GM18873 (cell line): ENCODE data around the gene AGPAT3.

Source experiments
- ATAC-seq: cut with Tn5 transposase; IDR thresholded peaks from one replicate; pipeline ENCODE4 v1.9.1; 2021; ENCODE audit warnings: mild to moderate bottlenecking, moderate library complexity, moderate number of reproducible peaks; ENCODE audit not compliant: unreplicated experiment, low FRiP score

Gene AGPAT3

DNA sequence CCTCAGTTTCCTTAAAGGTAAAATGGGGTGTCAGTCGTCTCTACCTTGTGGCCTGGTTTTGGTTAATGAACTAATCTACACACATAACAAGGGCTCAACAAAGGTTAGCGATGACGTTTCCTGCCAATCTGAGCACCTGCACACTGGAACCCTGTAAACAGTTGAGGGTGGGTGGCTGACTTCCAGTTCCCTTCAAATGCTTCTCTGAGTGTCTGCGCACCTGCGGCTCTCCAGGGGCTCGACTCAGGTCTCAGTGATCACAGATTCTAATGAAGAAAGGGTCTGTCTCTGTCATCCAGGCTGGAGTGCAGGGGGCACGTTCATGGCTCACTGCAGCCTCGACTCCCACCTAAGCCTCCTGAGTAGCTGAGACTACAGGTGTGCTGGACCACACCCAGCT is 3.3 kb upstream of the AGPAT3 start:
- no peak for ATAC-seq

DNA sequence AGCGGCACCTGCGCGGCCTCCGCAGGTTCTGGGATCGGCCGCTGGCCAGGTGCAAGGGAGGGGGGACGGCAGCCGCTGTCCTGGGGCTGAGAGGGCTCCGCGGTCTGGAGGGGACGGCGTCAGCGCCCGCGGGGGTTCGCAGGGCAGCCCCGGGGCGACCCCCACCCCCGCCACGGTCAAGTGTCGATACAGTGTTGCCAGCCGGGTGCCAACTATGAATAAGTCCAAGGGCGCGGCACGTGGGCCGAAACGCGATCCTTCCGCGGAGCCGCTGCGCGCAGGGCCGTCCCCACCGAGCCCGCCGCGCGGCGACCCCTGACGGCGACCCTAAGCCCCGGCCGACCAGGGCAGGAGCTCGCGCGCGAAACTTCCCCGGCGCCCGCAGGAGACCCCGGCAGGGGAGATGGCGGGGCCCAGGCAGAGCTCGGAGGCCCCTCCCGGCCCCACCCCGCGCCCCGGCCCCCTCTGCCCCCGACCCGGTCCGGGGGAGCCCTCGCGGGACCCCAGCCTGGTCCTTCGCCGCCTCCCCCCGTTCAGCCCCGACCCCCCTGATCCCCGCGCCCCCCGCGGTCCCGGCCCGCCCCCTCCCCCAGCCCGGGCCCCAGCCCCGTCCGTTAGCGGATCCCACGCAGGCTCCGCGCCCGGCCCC is 586 bp upstream of the AGPAT3 start:
- ATAC-seq, result no peak

DNA sequence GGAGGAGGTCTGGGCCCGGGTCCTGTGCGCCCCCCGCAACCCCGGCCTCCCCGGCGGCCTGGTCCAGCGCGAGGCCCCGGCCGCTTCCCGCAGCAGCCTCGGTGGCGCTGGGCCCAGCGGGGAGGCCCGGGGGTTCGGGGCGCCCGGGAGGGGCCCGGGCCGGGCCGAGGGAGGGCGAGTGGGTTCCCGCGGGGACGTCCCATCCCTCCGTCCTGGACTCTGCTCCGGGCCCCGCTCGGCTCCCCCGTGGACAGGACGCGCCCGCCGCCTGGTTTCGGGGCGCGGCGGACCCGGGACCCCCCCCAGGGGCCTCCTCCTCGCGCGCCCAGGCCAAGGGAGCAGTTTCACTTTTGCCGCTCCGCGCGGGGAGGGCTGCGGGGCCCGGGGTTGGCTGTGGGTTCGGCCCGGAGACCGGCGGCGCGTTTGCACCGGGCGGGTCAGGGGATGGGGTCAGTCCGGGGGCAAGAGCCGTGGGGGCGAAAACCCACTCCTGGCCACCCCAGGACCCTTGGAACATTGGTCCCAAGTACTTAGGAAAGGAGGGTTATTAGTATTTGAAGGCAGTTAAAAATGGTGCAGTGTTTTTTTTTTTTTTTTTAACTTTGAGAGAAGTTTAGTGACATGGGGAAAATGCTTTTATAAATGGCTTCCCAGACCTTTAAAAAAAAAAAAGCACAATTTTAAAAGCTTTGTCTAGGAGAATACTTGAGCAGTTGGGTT is 677 bp downstream of the AGPAT3 start:
- ATAC-seq, result no peak

DNA sequence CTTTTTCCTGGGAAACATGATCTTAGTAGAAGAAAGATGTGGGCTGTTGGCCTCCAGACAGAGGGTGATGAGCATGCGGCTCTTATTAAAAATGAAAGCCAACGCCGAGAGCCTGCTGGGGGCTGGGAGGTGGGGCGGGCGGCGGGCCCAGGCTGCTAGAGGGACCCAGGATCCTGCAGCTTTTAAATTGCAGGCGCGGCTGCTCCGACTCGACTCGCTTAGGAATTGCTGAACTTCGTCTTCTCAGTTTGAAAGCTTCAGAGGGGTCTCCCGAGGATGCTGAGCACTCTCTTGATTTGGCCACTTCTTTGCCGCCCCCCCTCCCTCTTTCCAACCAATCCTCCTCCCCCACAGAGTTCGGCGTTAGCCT is 1.2 kb downstream of the AGPAT3 start:
- ATAC-seq, result no peak

DNA sequence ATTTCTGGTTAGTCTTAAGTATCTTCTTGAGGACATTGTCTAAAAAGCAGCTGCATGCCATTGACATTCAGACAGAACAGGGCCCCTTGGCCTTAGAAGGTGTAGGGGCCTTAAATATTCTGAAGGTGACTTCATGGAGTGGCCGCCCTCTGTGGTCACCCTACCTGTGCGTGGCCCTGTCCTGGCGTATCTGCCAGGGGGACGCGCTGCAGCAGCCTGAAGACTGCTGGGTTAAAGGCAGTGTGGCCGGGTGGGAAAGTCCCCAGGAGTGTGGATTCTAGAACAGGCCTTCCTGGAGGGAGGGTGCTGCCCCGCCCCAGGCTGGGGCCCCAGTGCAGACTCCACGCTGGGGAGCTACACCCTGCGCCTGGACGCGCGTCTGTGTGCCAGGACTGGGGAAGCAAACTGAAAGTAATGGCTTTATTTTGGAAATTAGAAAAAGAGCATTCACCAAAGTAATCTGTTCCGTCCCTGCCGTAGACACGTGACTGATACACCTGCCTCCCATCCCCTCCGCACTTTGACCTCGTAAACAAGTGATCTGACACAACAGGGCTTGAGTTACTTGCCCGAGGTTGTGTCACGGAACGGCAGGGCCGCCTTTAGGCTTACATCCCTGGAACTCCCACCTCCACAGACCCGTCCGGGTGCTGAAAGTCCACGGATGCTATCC is 1.8 kb downstream of the AGPAT3 start:
- ATAC-seq, result no peak

DNA sequence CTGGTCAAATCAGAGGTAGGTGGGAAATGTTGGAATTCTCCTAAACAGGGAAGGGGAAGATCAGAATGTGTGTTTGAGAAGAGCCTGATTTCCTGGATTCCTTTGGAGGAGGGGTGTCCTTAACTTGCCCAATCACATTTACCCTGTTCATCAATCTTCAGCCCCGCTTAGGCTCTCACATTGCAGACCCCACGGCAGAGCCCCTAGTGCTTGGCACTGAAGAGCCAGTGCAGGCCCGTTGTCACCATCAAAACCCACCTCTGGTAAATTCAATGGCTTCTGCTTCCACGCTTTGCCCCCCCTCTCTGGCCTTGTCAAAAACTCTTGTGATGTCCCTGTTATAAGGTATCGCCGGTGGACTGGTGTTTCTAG is 2.3 kb downstream of the AGPAT3 start:
- no peak for ATAC-seq

DNA sequence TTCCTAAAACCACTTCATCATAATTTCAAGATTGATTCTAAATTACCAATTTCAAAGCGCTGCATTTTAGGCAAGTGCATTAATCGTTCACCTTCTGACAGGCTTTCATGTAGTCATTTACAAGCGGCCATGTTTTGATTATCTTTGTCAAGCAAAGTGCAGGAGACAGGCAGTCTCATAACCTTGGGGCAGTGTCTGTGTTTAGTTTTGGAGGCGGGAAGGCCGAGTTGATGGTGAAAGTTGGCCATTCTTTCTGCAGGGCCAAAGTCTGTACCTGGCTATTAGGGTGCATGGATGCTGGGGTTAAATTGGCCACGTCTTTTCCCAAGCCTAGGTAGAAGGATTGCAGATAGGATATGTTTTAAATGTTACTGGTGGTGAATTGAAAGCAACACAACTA is 2.9 kb downstream of the AGPAT3 start:
- ATAC-seq, result no peak

DNA sequence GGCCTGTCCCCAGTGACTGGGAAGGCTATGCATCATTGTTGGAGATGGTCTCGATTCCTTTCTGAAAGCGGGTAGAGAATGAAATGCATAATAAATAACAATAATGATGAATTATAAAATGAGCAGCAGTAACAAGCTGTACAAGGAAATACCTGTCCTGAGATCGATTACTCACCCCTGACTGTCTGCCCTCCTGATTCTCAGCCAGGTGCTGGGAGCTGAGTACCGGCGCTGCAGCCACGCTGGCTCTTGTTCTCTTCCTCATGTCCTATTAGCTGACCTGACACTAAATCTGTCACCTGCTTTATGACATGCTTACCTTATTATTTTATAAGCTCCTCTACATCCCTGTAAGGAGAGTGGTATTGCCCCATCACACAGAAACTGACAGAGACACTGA is 3.4 kb downstream of the AGPAT3 start:
- ATAC-seq, result no peak

DNA sequence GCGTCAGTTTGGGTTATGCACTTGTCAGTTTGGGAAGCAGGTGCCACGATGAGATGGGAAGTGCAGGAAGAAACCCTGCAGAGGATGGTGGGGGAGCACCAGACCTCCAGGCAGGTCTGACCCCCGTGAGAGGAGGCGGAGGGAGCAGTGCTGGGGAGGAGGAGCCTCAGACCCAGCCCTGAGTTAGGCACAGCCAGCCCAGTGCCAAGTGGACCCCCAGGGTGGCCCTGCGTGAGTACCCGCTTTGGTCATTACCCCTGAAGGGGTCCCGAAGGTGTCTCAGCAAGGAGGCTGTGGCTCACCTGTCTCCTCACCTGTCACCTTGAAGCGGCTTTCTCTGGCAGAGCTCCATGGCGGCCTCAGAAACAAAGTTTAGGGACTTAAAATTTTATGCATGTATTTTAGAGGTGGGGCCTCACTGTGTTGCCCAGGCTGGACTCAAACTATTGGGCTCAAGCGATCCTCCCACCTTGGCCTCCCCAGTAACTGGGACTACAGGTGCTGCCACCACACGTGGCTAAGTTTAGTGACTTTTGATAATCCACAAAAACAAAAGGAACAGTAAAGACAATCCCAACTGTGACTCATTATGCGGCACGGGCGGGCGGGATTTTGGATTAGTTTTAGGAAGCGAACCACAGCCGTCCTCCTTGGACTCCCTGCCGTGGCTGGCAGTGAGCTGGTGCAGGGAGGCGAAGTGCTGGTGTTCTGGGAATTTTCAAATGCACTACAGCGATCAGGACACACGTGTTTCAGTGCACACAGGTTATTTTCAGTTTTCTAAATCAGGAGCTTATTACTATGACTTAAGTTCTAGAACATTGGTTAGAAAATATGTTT is 4.7 kb downstream of the AGPAT3 start:
- ATAC-seq, result no peak

DNA sequence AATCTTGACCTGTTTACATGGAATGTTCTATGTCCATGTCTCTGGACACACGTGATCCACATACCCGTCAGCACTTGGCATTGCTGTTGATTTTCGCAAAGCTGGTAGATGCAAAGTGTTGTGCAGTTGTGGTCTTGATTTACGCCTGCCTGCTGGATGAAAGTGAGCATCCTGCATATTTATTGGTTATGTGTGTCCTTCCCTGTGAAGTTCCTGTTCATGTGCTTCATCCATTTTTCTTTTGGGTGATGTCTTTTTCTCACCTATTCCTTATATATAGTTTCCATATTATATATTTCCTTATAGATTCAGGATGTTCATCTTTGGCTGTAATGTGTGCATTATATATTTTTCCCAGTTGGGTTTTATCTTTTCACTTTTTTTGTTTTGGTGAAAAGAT is 6.5 kb downstream of the AGPAT3 start:
- no peak for ATAC-seq

DNA sequence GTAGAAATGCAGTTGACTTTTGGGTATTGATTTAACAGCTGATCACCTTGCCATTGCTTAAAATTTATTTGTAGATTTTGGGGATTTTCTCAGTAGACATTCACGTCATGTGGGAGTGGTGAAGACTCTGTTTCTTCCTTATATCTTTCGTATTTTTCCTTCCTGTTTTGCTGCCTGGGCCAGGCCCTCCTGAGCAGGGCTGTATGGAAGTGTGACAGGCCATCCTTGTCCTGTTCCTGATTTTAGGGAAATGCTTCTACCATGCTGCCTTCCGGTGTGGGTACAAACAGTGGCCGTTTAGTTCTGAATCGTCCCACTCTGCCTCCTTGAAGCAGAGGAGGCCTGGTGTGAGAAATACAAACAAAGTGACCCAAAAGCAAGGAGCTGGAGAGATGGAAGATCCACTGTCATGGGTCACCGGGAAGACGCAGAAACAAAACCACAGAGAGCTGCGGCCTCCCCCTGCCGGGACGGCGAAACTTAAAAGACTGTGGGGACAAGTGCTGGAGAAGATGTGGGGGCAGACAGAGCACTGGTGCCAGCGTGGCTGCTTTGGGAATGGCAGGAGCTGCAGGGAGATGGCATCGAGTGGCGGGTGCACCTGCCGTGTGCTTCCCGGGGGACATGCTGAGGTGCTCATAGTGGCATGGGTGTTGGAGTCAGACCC is 7.6 kb downstream of the AGPAT3 start:
- ATAC-seq, result no peak

DNA sequence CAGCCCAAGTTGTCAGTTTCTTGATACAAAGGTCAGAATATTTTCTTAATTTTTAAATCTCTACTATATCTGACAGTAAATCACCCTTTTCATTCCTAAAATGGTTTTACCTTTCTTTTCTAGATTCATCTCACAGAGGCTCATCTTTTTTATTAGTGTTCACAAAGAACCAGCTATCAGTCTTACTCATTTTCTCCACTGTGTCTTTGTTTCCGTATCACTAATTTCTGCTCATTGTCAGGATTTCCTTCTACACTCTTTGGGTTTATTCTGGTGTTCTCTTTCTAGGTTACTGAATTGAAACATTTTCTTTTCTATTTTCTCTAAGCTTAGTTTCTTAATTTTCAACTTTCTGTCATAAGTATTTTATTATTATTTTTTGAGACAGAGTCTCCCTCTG is 8.7 kb downstream of the AGPAT3 start:
- no peak for ATAC-seq

DNA sequence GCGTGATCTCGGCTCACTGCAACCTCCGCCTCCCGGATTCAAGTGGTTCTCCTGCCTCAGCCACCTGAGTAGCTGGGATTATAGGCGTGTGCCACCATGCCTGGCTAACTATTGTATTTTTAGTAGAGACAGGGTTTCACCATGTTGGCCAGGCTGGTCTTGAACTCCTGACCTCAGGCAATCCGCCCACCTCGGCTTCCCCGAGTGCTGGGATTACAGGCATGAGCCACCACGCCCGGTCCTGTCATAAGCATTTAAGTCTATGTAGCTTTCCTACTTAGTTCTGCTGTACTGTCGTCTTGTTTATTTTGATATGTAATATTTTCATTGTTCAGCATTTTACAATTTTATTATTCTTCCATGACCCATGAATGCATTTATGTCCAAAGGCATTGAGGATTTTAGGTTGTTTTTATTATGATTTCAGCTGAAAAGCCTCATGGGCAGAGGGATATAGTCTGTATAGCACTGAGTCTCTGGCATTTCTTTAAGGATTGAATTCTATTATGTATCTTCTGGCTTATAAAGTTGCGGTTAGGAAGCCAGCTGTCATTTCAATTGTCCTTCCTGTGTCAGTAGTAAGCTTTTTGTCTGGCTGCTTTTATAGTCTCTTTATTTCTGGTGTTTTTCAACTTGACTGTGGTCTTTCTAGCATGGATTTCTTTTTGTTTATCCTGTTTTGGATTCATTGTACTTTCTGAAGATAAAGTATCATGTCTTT is 9.2 kb downstream of the AGPAT3 start:
- ATAC-seq, result no peak

DNA sequence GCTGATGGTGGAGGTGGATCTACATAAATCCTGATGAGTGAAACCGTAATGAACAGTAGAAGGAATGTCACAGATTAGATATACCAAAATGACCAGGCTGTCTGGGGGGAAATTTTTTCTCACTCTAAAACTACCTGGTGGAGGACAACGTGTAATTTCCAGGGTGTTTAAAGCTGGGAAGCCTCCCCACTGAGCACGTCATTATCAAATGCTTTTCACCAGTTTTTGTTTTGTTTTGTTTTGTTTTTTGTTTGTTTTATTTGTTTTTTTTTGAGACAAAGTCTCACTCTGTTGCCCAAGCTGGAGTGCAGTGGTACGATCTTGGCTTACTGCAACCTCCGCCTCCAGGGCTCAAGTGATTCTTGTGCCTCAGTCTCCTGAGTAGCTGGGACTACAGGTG is 11.6 kb downstream of the AGPAT3 start:
- no peak for ATAC-seq

DNA sequence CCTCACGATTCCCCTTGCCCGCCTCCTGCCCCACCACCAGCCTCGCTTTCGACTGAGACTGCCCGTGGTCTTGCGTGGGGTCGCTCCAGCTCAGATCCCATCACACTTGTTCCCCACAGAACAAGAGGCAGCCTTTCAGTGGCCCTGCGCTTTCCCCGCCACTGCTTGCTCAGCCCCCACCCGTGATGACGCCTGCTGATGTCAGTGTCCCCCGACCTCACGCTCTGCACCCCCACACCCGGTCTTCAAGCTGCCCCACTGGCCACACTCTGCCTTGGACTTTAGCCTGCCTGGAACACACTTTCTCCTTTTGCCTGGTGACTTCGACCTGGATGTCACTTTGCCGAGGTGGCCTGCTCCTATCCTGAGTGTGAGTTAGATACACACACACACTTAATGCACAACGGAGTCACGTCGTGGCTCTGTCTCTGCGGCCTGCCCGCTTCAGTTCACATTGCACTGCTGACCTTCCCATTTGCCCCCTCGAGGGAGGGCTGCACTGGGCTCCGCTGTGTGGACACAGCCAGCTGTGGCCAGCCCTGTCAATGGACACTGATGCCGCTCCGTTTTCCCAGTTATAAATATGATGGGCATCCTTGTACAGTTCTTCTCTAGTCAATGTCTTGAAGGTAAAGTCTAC is 13.0 kb downstream of the AGPAT3 start:
- no peak for ATAC-seq

DNA sequence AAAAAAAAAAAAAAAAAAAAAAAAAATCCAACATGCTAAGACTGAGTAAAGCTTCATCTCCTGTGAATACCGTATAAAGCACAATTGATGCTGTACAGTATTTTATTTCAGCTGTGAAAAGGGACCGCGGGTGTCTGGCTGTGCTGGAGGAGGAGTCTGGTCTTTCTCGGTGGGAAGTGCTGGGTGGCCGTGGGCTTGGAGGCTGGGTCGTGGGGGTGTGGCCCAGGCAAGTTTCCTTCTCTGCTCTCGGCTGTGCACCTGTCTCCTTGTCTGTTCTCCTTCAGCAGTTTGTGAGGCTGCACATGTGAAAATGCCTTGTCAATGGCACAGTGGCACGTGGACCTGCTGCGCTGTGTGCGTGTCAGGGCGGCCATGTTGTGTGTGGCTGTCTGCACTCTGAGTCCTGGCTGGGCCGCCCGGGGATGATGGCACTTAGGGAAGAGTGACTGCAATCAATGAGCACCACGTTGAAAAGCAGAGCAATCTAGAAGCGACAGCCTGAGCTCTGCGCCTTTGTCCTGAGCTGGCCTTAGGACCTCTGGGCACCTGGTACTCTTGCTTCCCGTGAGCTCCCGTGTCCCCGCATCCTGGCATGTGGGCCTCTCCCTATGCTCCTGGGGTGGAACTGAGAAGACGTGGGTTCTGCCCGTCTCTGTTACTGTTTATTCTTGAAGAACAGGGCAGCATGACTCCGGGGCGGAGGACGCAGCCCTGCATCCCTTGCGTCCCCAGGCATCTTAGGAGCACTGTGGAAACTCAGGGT is 14.5 kb downstream of the AGPAT3 start:
- no peak for ATAC-seq

DNA sequence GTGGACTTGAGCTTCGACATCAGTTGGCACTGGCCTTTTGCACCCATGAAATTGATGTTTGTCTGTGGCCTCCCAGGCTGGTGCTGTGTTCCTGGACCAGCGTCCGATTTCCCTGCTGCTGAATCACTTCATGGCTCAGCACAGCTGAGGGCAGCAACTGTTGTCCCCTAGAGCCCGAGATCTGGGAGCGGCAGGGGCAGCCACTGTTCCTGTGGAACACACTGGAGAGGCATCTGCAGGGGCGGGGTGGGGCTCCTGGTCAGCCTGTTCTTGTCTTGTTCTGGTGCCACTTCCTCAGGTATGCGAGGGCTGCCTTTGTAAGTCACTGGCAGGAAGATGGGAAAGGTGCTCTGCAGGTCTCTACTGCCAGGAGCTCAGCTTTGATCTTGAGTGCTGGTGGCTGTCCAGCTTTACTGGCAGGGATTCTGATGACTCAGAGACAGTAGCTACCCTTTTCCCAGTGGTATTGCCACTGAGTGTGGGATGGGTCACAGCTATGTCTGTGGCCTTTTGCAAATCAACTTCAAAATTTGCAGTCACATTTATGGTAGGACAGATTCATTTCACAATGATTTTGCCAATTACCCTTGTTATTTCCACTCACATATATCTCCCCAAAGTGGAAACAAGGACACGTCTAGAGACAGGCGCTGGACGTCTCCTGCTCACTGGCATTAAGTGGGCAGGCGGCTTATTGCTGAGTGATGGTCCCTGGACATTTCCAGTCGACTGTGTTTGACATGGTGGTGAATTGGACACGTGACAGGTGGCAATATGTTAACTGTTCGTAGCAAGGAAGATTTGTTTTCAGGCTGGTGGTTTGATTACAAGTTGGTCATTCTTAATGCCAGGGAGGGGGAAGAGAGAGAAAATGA is 15.3 kb downstream of the AGPAT3 start:
- no peak for ATAC-seq

DNA sequence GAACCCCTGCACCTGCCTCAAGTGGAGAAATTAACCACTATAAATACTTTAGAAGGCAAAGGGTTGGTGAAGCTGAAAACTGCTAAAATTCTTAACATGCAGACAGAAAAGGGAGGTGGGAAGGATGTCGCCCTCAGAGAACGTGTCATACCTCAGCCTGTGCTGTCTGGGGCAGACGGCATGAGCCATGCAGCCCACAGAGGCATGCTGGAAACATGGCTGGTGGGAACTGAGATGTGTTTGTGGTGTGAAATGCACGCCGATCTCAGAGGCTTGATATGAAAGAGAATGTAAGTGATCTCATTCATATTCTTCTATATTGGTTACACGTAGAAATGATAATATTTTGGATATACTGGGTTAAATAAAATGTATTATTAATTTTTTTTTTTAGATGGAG is 16.3 kb downstream of the AGPAT3 start:
- ATAC-seq, result no peak
